Tibial nerve (tissue), 4 donors: ENCODE results near the gene EPHA6. TPM values are rescaled to one million over a fixed set of nuclear protein-coding genes. Genes with fewer than 3 reads are reported as not detected.

ENCODE experiments used
- DNase-seq, 2 donors: peaks; one replicate each; pipeline ENCODE4 v3.0.0-alpha.2; 2019; ENCODE audit warnings: low spot score in 2 of 2
- H3K27ac ChIP-seq, 4 donors: fragments of 200-600 bp; sonication (generic) in 3 of 4; one replicate each; pipeline ENCODE4 v1.5.1; 2017 to 2019; ENCODE audit warnings: mild to moderate bottlenecking in 1 of 4
- H3K27me3 ChIP-seq, 2 donors: fragments of 200-600 bp; sonication (generic) in 1 of 2; one replicate each; pipeline versions ENCODE4 v1.5.1 to v1.6.0; 2017 to 2019
- H3K36me3 ChIP-seq, 3 donors: fragments of 200-600 bp; sonication (generic); one replicate each; pipeline ENCODE4 v1.5.1; 2018 to 2019
- H3K4me1 ChIP-seq, 4 donors: fragments of 200-600 bp; sonication (generic) in 3 of 4; one replicate each; pipeline ENCODE4 v1.5.1; 2017 to 2019
- H3K4me3 ChIP-seq, 4 donors: fragments of 200-600 bp; sonication (generic) in 3 of 4; one replicate each; pipeline ENCODE4 v1.5.1; 2017 to 2019; ENCODE audit warnings: mild to moderate bottlenecking in 1 of 4, moderate library complexity in 1 of 4
- H3K9me3 ChIP-seq, 4 donors: fragments of 200-600 bp; sonication (generic) in 3 of 4; one replicate each; pipeline ENCODE4 v1.5.1; 2017 to 2019
- CTCF ChIP-seq, 5 experiments: fragments of 200-600 bp in 3 of 5; fragments of 450-650 bp in 2 of 5; sonication (generic) in 3 of 5; IDR thresholded peaks; one replicate each; pipeline ENCODE4 v1.5.1; 2016 to 2019; ENCODE audit warnings: antibody characterized with exemption in 5 of 5, mild to moderate bottlenecking in 3 of 5, moderate library complexity in 2 of 5
- EP300 ChIP-seq, 2 donors: sonication (generic); formaldehyde crosslinking; IDR thresholded peaks; one replicate each; pipeline ENCODE4 v1.6.1; 2017; ENCODE audit warnings: antibody characterized with exemption in 2 of 2, mild to moderate bottlenecking in 1 of 2
- POLR2A ChIP-seq, 2 donors: fragments of 450-650 bp; IDR thresholded peaks; one replicate each; pipeline ENCODE4 v1.6.1; 2017; ENCODE audit warnings: antibody characterized with exemption in 2 of 2, mild to moderate bottlenecking in 2 of 2, moderate library complexity in 2 of 2
- WGBS, 2 donors: methylation state at CpG; one replicate each; pipeline ENCODE4 v1.1.5; 2018; 5-methylcytosine and 5-hydroxymethylcytosine counted together
- total RNA-seq, 4 donors: library from RNA; depleted of rRNA; stranded (reverse); fragments of >200 nt; gene quantifications; one replicate each; pipeline ENCODE4 v1.1.0, GENCODE V29; 2016

Gene EPHA6
- total RNA-seq, 4 donors from 2014 or later = 0.30 to 1.3 (median 0.61) TPM

GRCh38 chr3:97235179-97235578 is 420.8 kb downstream of the EPHA6 start:
- H3K36me3 ChIP-seq = no peaks in the 10 kb centered on the region
- no peaks in the 10 kb centered on the region for H3K4me1 ChIP-seq
- no peaks in the 10 kb centered on the region for H3K27me3 ChIP-seq
- no peak overlapping the region for H3K27ac ChIP-seq
- DNase-seq = no peak
- no peak for TF ChIP-seq CTCF (IDR thresholded peaks at IDR 0.05)
- no peak for TF ChIP-seq POLR2A (IDR thresholded peaks at IDR 0.05)
- no peak for TF ChIP-seq EP300 (IDR thresholded peaks at IDR 0.05)
- H3K4me3 ChIP-seq = no peak overlapping the region
- H3K9me3 ChIP-seq = no peaks in the 10 kb centered on the region

- no peak overlapping the region for H3K4me3 ChIP-seq
- no peaks in the 10 kb centered on the region for H3K4me1 ChIP-seq
- no peak overlapping the region for H3K27ac ChIP-seq
- no peaks in the 10 kb centered on the region for H3K36me3 ChIP-seq
- DNase-seq = no peak
- no peak for TF ChIP-seq EP300 (IDR thresholded peaks at IDR 0.05)
- TF ChIP-seq POLR2A (IDR thresholded peaks at IDR 0.05) = no peak
- TF ChIP-seq CTCF (IDR thresholded peaks at IDR 0.05) = no peak
- no peaks in the 10 kb centered on the region for H3K9me3 ChIP-seq
- no peaks in the 10 kb centered on the region for H3K27me3 ChIP-seq
These were observed 421.4 kb downstream of the EPHA6 start for GRCh38 chr3:97235611-97236315.

- Histone ChIP-seq H3K4me1 (no peaks in the 10 kb centered on the region), H3K27me3 (no peaks in the 10 kb centered on the region), H3K27ac (no peak overlapping the region), H3K9me3 (no peaks in the 10 kb centered on the region), H3K36me3 (no peaks in the 10 kb centered on the region), H3K4me3 (no peak overlapping the region)
- TF ChIP-seq POLR2A (IDR thresholded peaks at IDR 0.05) = no peak
- no peak for TF ChIP-seq CTCF (IDR thresholded peaks at IDR 0.05)
- WGBS, 2 donors = 88 to 91% methylated on average over 1 of the region's 1 CpG
- no peak for DNase-seq
These were observed 427.0 kb downstream of the EPHA6 start for GRCh38 chr3:97241417-97241816.

GRCh38 chr3:97245201-97245910 is 431.0 kb downstream of the EPHA6 start:
- no peak for TF ChIP-seq POLR2A (IDR thresholded peaks at IDR 0.05)
- TF ChIP-seq CTCF (IDR thresholded peaks at IDR 0.05) = no peak
- TF ChIP-seq EP300 (IDR thresholded peaks at IDR 0.05) = no peak
- H3K9me3 ChIP-seq = no peaks in the 10 kb centered on the region
- no peak overlapping the region for H3K27ac ChIP-seq
- no peaks in the 10 kb centered on the region for H3K36me3 ChIP-seq
- 77 to 81% methylated on average over 2 of the region's 2 CpGs for WGBS, 2 donors
- no peaks in the 10 kb centered on the region for H3K4me1 ChIP-seq
- DNase-seq = no peak
- H3K4me3 ChIP-seq = no peak overlapping the region
- H3K27me3 ChIP-seq = no peaks in the 10 kb centered on the region

- Histone ChIP-seq H3K36me3 (no peaks in the 10 kb centered on the region), H3K4me1 (no peaks in the 10 kb centered on the region), H3K9me3 (no peaks in the 10 kb centered on the region), H3K27me3 (no peaks in the 10 kb centered on the region), H3K27ac (no peak overlapping the region), H3K4me3 (no peak overlapping the region)
- 62 to 67% methylated on average over 2 of the region's 2 CpGs for WGBS, 2 donors
- TF ChIP-seq CTCF (IDR thresholded peaks at IDR 0.05) (no peak), POLR2A (IDR thresholded peaks at IDR 0.05) (no peak), EP300 (IDR thresholded peaks at IDR 0.05) (no peak)
- DNase-seq = no peak
These were observed 441.7 kb downstream of the EPHA6 start for GRCh38 chr3:97256060-97256459.
